GM19193 (cell line): Measurements from ENCODE around the gene ZNF207.

Experiments
- POLR2A ChIP-seq: IDR thresholded peaks from 4 replicates; pipeline ENCODE4 v1.6.1; 2011; ENCODE audit not compliant: insufficient read depth, insufficient read length; ENCODE audit errors: extremely low read depth

Gene ZNF207

GRCh38 chr17:32327911-32328310 lies 22.0 kb upstream of the ZNF207 start:
- no peak for TF ChIP-seq POLR2A

DNA sequence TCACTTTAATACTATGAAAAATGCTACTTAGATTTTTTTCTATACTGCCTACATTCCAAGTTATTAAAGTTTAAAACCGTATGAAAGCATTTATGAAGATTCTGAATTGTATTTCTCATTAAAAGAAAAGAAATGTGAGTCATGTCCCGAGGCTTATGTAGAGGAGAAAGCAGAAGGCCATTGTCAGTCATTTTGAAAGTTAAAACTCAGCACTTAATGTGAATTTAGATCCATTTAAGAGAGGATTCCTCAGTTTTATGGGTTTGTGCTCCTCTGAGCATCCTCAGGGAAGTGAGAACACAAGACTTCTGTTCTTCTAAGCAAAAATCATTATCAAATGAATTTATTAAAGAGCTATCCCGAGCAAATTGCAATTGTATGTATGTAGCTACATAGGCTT lies 19.8 kb upstream of the ZNF207 start:
- no peak for TF ChIP-seq POLR2A

DNA sequence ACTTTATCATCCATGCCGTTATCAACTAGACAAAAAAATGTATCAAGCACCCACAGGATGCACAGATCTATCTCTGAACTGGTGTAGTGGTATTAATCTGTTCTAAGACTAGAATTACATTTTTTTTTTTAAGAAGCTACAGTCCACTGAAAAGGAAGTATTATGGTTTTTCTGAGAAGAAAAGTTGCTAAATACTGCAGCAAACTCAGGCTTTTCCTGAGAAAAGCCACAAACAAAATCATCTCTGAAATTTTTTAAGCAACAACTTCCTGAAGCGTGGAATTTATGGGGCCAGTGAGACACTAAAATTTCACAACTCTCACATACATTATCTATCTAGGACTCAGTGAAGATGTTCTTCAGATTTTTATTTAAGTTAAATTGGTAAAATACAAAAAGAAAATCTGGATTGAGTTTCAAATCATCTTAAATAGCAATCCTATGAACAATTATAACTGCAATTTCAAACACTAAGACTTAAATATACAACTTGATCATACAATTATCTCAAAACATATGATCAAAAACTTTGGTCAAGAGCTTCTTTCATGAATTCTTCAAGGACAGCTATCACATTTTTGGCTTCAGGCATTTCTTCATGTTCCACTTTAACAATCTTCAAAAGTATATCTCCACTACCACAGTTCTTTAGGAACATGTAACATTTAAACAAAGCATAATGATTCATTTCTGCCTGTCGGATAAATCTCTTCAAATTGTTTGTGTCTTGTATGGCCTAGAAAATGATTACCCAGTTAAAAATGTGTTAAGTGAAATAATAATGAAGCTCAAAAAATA lies 18.5 kb upstream of the ZNF207 start:
- no peak for TF ChIP-seq POLR2A

DNA sequence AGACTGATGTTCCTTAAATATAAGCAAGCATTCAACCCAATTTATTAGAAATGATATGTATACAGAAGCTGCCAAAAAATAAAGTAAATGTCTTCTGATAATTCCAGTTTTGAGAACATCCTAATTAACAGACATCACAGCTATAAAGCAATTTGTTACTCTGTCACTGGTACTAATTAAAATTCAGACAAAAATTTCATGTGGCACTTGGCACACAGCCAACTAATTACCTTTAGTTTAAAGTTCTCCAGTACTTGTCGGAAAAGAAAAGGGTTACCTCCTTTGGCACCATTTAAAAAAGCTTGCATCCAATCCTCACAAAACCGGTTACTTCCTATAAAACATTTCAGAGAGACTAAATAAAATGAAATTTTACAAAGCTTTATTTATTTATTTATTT lies 16.8 kb upstream of the ZNF207 start:
- TF ChIP-seq POLR2A: no peak

GRCh38 chr17:32335046-32335445 lies 14.9 kb upstream of the ZNF207 start:
- no peak for TF ChIP-seq POLR2A

DNA sequence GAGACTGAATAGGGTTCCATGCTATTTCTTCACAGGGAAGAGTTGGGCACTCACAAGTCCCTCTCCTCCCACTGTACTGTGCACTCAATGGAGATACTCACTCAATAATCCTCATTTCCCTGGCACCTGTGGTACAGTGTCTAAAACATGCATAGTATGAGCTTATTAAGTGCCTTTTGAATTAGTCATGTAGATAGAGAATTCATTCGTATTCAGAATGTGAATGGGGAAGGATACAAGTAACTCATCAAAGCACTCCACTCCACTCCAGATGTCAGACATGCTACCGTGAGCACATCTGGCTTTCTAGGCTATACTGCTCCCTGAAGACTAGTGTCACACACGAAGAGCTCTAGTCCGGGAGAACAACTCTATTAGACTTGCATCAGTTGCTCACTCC lies 14.3 kb upstream of the ZNF207 start:
- no peak for TF ChIP-seq POLR2A

- TF ChIP-seq POLR2A: no peak
These were observed 8.7 kb upstream of the ZNF207 start for GRCh38 chr17:32341141-32341856.

DNA sequence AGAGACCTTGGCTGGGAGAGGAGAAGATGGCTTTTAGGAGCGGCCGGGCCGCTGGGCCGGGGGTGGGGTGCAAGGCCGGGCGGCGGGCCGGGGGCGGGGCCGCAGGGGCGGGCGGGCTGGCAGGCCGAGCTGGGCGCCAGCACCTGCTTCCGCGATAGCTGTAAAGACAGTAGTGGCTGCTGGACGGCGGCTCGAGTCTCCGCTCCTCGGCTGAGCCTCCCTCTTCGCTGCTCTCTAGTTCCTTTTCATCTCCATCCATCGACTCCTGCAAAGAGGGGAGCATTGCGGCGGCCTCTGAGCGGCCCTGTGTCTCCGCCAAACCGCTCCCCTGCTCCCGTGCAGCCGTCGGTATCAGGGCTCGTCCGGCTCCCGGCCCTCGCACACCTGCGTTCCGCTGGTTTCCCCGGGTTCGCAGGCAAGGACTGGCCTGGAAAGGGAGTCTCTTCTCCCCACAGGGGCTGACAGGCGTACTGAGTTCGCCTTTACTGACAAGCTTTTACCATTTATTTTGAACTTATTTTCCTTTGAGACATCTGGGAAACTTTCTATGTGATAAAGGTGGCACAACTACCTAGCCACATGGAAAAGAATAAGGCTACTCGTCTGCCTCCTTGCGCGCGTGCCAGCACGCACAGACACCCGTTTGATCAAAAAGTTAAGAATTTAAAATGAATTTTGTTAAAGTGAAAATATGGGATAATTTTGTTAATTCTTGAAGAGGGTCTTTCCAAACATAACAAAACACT lies 7.9 kb upstream of the ZNF207 start, which contains the start of gene C17orf75:
Gene C17orf75 (minus strand): TSS at position 317 of the 746 bp plus-strand sequence. CDS start 34 bp downstream, at position 283.
- TF ChIP-seq POLR2A: peak; percentile 84

DNA sequence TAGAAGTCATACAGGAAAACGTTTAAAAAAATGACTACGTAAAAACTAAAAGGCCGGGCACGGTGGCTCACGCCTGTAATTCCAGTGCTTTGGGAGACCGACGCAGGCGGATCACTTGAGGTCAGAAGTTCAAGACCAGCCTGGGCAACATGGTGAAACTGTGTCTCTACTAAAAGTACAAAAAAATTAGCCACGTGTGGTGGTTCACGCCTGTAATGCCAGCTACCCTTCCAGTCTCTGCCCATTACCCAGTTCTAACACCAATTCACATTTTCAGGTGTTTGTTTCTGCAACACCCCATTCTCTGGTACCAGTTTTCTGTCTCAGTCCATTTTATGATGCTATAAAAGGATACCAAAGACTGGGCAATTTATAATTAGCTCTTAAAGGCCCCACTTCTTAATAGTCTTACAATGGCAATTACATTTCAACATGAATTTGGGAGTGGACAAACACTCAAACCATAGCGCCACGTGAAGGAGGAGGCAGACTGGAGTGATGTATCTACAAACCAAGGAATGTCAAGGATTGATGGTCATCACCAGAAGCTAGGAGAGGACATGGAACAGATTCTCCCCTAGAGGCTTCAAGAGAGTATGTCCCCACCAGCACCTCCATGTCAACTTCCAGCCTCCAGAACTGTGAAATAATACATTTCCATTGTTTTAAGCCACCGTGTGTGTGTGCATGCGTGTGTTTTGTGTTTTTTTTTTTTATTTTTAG lies 7.2 kb upstream of the ZNF207 start:
- TF ChIP-seq POLR2A: no peak

- TF ChIP-seq POLR2A: no peak
These were observed 3.9 kb upstream of the ZNF207 start for GRCh38 chr17:32345951-32346600.

DNA sequence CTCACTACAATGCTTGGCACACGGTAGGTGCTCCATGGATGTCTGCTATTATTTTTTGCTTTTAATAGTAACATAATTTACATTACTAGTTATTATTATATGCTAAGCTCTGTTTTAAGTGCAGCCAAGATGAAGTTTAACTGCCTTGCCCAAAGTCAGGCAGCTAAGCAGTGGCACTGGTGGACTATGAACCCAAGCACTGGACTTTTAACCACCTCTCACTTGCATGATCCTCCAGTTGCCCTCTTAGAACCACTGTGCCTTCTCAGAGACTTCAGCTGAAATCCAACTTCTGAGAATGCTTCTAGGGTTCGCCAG lies 1.5 kb upstream of the ZNF207 start:
- no peak for TF ChIP-seq POLR2A

DNA sequence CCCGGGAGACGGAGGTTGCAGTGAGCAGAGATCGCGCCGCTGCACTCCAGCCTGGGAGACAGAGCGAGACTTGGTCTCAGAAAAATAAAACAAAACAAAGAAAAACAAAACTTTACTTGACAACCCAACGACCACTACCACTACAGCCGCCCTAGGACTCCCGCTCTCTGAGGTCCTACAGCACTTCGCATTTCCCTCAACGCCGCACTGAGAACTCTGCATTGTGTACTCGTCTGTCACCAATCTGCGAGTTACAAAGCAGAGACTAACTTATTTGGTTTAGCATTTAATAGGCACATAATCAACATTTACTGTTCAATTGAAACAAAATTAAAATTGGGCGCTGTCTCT lies 479 bp upstream of the ZNF207 start:
- no peak for TF ChIP-seq POLR2A

DNA sequence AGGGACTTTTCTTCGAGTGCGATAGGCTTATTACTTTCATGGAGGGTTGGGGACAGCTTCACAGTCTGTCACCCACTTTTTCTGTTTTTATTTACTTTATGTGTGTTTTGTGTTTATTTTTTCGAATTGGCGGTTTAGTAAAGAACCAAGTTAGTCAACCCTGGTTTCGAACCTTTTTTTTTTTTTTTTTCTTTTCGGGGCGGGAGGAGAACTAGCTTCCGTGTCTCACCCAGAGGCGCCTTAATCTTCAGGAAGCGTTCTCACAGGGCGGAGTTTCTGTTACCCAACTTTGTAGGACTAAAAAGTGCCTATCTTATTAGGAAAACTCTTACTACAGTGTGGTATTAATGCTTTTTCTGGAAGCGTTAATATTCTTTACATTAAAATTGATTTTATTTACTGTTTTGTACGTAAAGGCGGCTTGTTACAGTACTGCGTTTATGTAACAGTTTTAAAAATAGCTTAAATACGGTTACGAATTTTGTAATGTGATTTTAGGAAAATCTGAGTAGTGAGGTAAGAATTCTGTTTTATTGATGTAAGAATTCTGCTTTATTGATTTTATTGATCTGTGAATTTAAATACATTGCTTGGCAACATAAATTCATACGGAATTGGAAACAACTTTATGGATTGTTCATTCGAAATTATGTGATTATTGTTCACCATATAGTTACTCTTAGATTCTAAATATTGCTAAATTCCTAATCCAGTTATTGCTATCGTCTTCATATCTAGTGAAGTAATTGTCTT lies 885 bp downstream of the ZNF207 start:
- TF ChIP-seq POLR2A: no peak
